Spinal cord (tissue), 10 donors: ENCODE data around the gene OR8S1. TPM values are rescaled to one million over a fixed set of nuclear protein-coding genes. Genes with fewer than 3 reads are reported as not detected.
"Not testable (repeated sequence)": the region's sequence is repeated elsewhere in the genome, so short reads cannot be mapped to it uniquely, and the experiment has no call there.

Experiments used
- DNase-seq, 6 donors: peaks; one replicate each; pipeline versions ENCODE4 v3.0.0 to v3.0.0-alpha.2; 2013 to 2015; ENCODE audit warnings: low spot score in 6 of 6, low read depth in 4 of 6
- H3K27ac ChIP-seq: one replicate; pipeline ENCODE4 v1.5.1; 2013; ENCODE audit warnings: low read depth, low read length, control low read depth
- H3K27me3 ChIP-seq: one replicate; pipeline ENCODE4 v1.6.1; 2013; ENCODE audit warnings: low read length; ENCODE audit not compliant: control insufficient read depth, insufficient read depth
- H3K36me3 ChIP-seq: one replicate; pipeline ENCODE4 v1.6.1; 2013; ENCODE audit warnings: low read length; ENCODE audit not compliant: control insufficient read depth, insufficient read depth
- H3K4me1 ChIP-seq: one replicate; pipeline ENCODE4 v1.6.1; 2013; ENCODE audit warnings: low read length; ENCODE audit not compliant: control insufficient read depth, insufficient read depth
- H3K4me3 ChIP-seq: one replicate; pipeline ENCODE4 v1.5.1; 2013; ENCODE audit warnings: low read depth, low read length, control low read depth
- H3K9me3 ChIP-seq: one replicate; pipeline ENCODE4 v1.6.1; 2013; ENCODE audit warnings: low read length; ENCODE audit not compliant: control insufficient read depth, insufficient read depth
- WGBS: methylation state at CpG from one replicate; pipeline ENCODE4 v1.1.5; 2013; ENCODE audit warnings: missing lambda C conversion rate; ENCODE audit not compliant: insufficient coverage; 5-methylcytosine and 5-hydroxymethylcytosine counted together
- polyA plus RNA-seq, 2 donors: library from polyadenylated mRNA; unstranded; fragments of 120-200 nt; gene quantifications; one replicate each; pipeline ENCODE4 v1.2.1, GENCODE V29; 2013; ENCODE audit not compliant: insufficient read length in 2 of 2
- total RNA-seq, 2 donors: library from RNA; depleted of rRNA in 1 of 2; stranded (reverse); fragments of 120-200 nt in 1 of 2; fragments of >200 nt in 1 of 2; gene quantifications; one replicate each; pipeline versions ENCODE4 v1.2.3 to v1.2.4, GENCODE V29; 2013 to 2014
- donor health status: healthy.

OR8S1 gene
- total and polyA plus RNA-seq, 4 donors: not detected

DNA sequence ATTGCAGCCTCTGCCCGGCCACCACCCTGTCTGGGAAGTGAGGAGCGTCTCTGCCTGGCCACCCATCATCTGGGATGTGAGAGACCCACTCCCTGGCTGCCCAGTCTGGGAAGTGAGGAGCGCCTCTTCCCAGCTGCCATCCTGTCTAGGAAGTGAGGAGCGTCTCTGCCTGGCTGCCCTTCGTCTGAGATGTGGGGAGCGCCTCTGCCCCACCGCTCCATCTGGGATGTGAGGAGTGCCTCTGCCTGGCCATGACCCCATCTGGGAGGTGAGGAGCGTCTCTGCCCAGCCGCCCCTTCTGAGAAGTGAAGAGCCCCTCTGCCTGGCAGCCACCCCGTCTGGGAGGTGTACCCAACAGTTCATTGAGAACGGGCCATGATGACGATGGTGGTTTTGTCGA, 26.2 kb downstream of the OR8S1 start:
- DNase-seq, H3K4me1 ChIP-seq, H3K9me3 ChIP-seq, H3K4me3 ChIP-seq, H3K27me3 ChIP-seq, H3K36me3 ChIP-seq, H3K27ac ChIP-seq: not testable (repeated sequence)
- 94% methylated on average over 11 of the region's 13 CpGs for WGBS

DNA sequence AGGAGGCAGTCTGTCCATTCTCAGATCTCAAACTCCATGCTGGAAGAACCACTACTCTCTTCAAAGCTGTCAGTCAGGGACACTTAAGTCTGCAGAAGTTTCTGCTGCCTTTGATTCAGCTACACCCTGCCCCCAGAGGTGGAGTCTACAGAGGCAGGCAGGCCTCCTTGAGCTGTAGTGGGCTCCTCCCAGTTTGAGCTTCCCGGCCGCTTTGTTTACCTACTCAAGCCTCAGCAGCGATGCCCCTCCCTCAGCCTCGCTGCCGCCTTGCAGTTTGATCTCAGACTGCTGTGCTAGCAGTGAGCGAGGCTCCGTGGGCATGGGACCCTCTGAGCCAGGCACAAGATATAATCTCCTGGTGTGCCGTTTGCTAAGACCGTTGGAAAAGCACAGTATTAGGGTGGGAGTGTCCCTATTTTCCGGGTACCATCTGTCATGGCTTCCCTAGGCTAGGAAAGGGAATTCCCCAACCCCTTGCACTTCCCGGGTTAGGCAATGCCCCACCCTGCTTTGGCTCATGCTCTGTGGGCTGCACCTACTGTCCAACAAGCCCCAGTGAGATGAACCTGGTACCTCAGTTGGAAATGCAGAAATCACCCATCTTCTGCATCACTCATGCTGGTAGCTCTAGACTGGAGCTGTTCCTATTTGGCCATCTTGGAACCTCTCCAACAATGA, 28.4 kb downstream of the OR8S1 start:
- WGBS: 81% methylated on average over 4 of the region's 11 CpGs
- H3K4me1 ChIP-seq, H3K36me3 ChIP-seq, H3K4me3 ChIP-seq, H3K9me3 ChIP-seq, H3K27ac ChIP-seq, DNase-seq, H3K27me3 ChIP-seq: not testable (repeated sequence)

GRCh38 chr12:48556631-48557030, 31.2 kb downstream of the OR8S1 start:
- H3K27me3 ChIP-seq: no peaks in the 10 kb centered on the region

GRCh38 chr12:48557919-48558318, 32.5 kb downstream of the OR8S1 start:
- 94% methylated on average over 2 of the region's 4 CpGs for WGBS
- H3K4me3 ChIP-seq: no peak overlapping the region
- DNase-seq: no peak
- H3K9me3 ChIP-seq: no peaks in the 10 kb centered on the region
- no peak overlapping the region for H3K27ac ChIP-seq
- no peaks in the 10 kb centered on the region for H3K4me1 ChIP-seq
- H3K27me3 ChIP-seq: no peaks in the 10 kb centered on the region
- H3K36me3 ChIP-seq: no peaks in the 10 kb centered on the region

More at GRCh38 chr12:48556631-48557030, 31.2 kb downstream of the OR8S1 start:
- H3K27ac ChIP-seq: no peak overlapping the region
- WGBS: 86% methylated on average over 1 of the region's 6 CpGs
- no peaks in the 10 kb centered on the region for H3K9me3 ChIP-seq
- H3K4me3 ChIP-seq: no peak overlapping the region
- H3K4me1 ChIP-seq: no peaks in the 10 kb centered on the region
- DNase-seq: no peak
- no peaks in the 10 kb centered on the region for H3K36me3 ChIP-seq

- no peaks in the 10 kb centered on the region for H3K36me3 ChIP-seq
- DNase-seq: no peak
- no peaks in the 10 kb centered on the region for H3K27me3 ChIP-seq
- no peak overlapping the region for H3K4me3 ChIP-seq
- no peak overlapping the region for H3K27ac ChIP-seq
- no peaks in the 10 kb centered on the region for H3K4me1 ChIP-seq
- H3K9me3 ChIP-seq: no peaks in the 10 kb centered on the region
- 81% methylated on average over 2 of the region's 4 CpGs for WGBS
These were observed 42.3 kb downstream of the OR8S1 start for GRCh38 chr12:48567731-48568130.

DNA sequence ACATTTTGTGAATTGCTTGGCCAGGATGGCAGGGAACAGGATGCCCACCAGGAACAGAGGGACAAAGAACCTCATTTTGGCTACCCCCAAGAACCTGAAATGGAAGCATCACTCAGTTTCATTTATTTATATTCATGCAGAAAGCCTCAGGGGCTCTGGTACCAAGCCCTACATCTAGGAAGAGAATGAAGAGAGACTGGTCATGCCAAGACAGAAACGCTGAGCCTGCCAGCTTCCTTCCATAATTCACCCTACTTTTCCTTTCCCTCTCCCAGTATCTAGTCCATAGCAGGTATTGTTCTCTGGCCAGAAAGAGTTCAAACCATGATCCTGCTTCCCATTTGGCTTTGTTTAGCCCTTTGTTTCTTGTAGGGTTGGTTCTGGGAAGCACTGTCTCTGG, 44.5 kb downstream of the OR8S1 start, which contains the start of gene LALBA:
TSS of gene LALBA (minus strand) at position 101 of the 400 bp plus-strand sequence. CDS start at position 75, 26 bp downstream.
- no peaks in the 10 kb centered on the region for H3K9me3 ChIP-seq
- H3K4me3 ChIP-seq: no peak within 1 kb of the TSS
- H3K36me3 ChIP-seq: no peaks in the 10 kb centered on the region
- no peaks in the 10 kb centered on the region for H3K4me1 ChIP-seq
- WGBS: 29% methylated on average over 1 of the region's 1 CpG
- no peaks in the 10 kb centered on the region for H3K27me3 ChIP-seq
- no peak for DNase-seq
- no peak within 1 kb of the TSS for H3K27ac ChIP-seq

- no peak for DNase-seq
These were observed 46.9 kb downstream of the OR8S1 start for GRCh38 chr12:48572326-48572725.

More at GRCh38 chr12:48572326-48572725, 46.9 kb downstream of the OR8S1 start:
- Histone ChIP-seq H3K9me3 (no peaks in the 10 kb centered on the region), H3K4me1 (no peaks in the 10 kb centered on the region), H3K27me3 (no peaks in the 10 kb centered on the region), H3K4me3 (no peak overlapping the region), H3K27ac (no peak overlapping the region), H3K36me3 (no peaks in the 10 kb centered on the region)
- 17% methylated on average over 1 of the region's 5 CpGs for WGBS

Other genes with a start within 250 kb of the OR8S1 start
- gene ZNF641, start 174.7 kb upstream of the OR8S1 start, total RNA-seq: 10 to 100 TPM; 32.9 to 35.8 TPM
- 10 to 100 TPM; 28.5 to 29.6 TPM for gene ZNF641, start 174.7 kb upstream of the OR8S1 start, polyA plus RNA-seq
- gene ANP32D, start 53.1 kb upstream of the OR8S1 start, total RNA-seq: under 1 TPM in 1 of 2 donors, not detected in 1; 0.20 TPM
- gene ANP32D, start 53.1 kb upstream of the OR8S1 start, polyA plus RNA-seq: under 1 TPM; 0.23 to 0.30 TPM
- under 1 TPM; 0.40 to 0.50 TPM for gene C12orf54, start 43.1 kb upstream of the OR8S1 start, total RNA-seq
- gene C12orf54, start 43.1 kb upstream of the OR8S1 start, polyA plus RNA-seq: 1 to 10 TPM in 1 of 2 donors, under 1 TPM in 1; 0.86 to 1.1 TPM
- not detected for gene LALBA, start 44.4 kb downstream of the OR8S1 start, total RNA-seq
- not detected for gene LALBA, start 44.4 kb downstream of the OR8S1 start, polyA plus RNA-seq
- gene KANSL2, start 156.6 kb downstream of the OR8S1 start, total RNA-seq: 10 to 100 TPM; 42.5 to 54.0 TPM
- gene KANSL2, start 156.6 kb downstream of the OR8S1 start, polyA plus RNA-seq: 10 to 100 TPM; 40.2 to 44.5 TPM
- 10 to 100 TPM; 30.2 to 34.6 TPM for gene CCNT1, start 191.1 kb downstream of the OR8S1 start, total RNA-seq
- gene CCNT1, start 191.1 kb downstream of the OR8S1 start, polyA plus RNA-seq: 10 to 100 TPM; 15.2 to 16.3 TPM